Caco-2 (cell line): ENCODE data around the gene IGIP. TPM values are rescaled to one million over a fixed set of nuclear protein-coding genes. Genes with fewer than 3 reads are reported as not detected.

Experiments
- BruUV-seq: library from RNA; stranded (reverse); fragments of 400-500 nt; replicated peaks from 2 replicates; lab custom pipeline; 2021; lab: Mats Ljungman, UMichigan
- CTCF ChIA-PET: fragments of 300-600 bp; sonication (Branson Sonifier 250); formaldehyde crosslinking; loops from one replicate; lab custom pipeline; 2022; ENCODE audit warnings: antibody characterized with exemption; lab: Charles Lee
- POLR2A ChIA-PET: fragments of 300-600 bp; sonication (Branson Sonifier 250); formaldehyde crosslinking; loops from one replicate; lab custom pipeline; 2022; ENCODE audit warnings: antibody characterized with exemption; lab: Charles Lee
- DNase-seq, 2 experiments: peaks; one replicate each; pipeline versions ENCODE4 v3.0.0 to v3.0.0-alpha.2; 2020 to 2022
- H3K27me3 ChIP-seq: replicated peaks from 2 replicates; pipeline ENCODE4 v1.6.0; 2011; ENCODE audit warnings: low read length; ENCODE audit not compliant: control insufficient read depth, insufficient read depth
- H3K36me3 ChIP-seq: 2 replicates; pipeline ENCODE4 v1.5.1; 2011; ENCODE audit warnings: low read length; ENCODE audit not compliant: control insufficient read depth, insufficient read depth
- H3K4me1 ChIP-seq: fragments of 250-450 bp; sonication (Bioruptor Pico); 2 replicates; pipeline ENCODE4 v1.5.1; 2020; ENCODE audit warnings: mild to moderate bottlenecking
- H3K4me3 ChIP-seq: 2 replicates; pipeline ENCODE4 v1.5.1; 2011; ENCODE audit warnings: low read depth, mild to moderate bottlenecking, control low read depth, low read length
- H3K9me3 ChIP-seq: fragments of 250-450 bp; sonication (Bioruptor Pico); 2 replicates; pipeline ENCODE4 v1.5.1; 2020; ENCODE audit warnings: mild to moderate bottlenecking, moderate library complexity
- H3K27ac Mint-ChIP-seq: one replicate; pipeline ENCODE4 v1.8.0; 2022; ENCODE audit warnings: mixed read lengths; ENCODE audit not compliant: unreplicated experiment
- H3K27me3 Mint-ChIP-seq: one replicate; pipeline ENCODE4 v1.8.0; 2022; ENCODE audit warnings: mixed read lengths; ENCODE audit not compliant: insufficient read depth, unreplicated experiment
- H3K36me3 Mint-ChIP-seq: one replicate; pipeline ENCODE4 v1.8.0; 2022; ENCODE audit warnings: mild to moderate bottlenecking, mixed read lengths; ENCODE audit not compliant: insufficient read depth, unreplicated experiment
- H3K4me1 Mint-ChIP-seq: one replicate; pipeline ENCODE4 v1.8.0; 2022; ENCODE audit warnings: low read depth, mixed read lengths; ENCODE audit not compliant: unreplicated experiment
- H3K4me3 Mint-ChIP-seq: one replicate; pipeline ENCODE4 v1.8.0; 2022; ENCODE audit warnings: mild to moderate bottlenecking, moderate library complexity, mixed read lengths; ENCODE audit not compliant: unreplicated experiment
- H3K9me3 Mint-ChIP-seq: one replicate; pipeline ENCODE4 v1.8.0; 2022; ENCODE audit warnings: mixed read lengths; ENCODE audit not compliant: unreplicated experiment
- intact Hi-C: fragments of 100-400 bp; cut with micrococcal nuclease; formaldehyde crosslinking; loops from one replicate; pipeline ENCODE4 v1.10.0; 2022; ENCODE audit not compliant: unreplicated experiment
- total RNA-seq: library from RNA; stranded (reverse); gene quantifications from 2 replicates; pipeline ENCODE4 v1.2.3, GENCODE V29; 2022
- TF ChIP-seq, protein P1 (sequence below), 2 experiments: fragments of 200-600 bp in 1 of 2; IDR thresholded peaks; 1 replicate in 1 of 2; 2 replicates in 1 of 2; pipeline versions ENCODE4 v1.5.1 to v1.8.0; 2011 to 2022; ENCODE audit warnings: antibody characterized with exemption in 1 of 2, control low read depth in 1 of 2, inconsistent platforms in 1 of 2, low read depth in 1 of 2, low read length in 1 of 2, mild to moderate bottlenecking in 1 of 2, moderate library complexity in 1 of 2; ENCODE audit not compliant: insufficient read depth in 1 of 2, severe bottlenecking in 1 of 2, unreplicated experiment in 1 of 2

Gene IGIP
- total RNA-seq, 1 experiment from 2014 or later = 3.7 TPM

DNA sequence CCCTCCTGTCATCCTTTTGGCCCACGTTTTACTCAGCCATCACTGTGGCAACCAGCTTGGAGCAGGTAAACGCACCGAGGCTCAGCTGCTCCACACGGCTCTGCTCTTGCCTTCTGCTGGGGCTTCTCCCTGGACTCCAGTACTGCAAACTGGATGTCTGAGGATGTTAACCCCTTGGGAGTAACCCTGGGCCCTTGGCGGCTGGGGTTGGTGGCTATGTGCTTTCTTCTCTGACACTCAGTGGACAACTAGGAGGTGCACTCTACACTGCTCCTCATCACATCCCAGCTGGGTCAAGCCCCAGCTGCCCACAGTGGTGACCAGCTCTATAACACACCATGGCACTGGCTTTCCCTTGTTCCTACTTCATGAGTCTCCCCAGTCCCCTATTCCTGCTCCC is 37.0 kb downstream of the IGIP start:
- TF ChIP-seq, protein P1, sequence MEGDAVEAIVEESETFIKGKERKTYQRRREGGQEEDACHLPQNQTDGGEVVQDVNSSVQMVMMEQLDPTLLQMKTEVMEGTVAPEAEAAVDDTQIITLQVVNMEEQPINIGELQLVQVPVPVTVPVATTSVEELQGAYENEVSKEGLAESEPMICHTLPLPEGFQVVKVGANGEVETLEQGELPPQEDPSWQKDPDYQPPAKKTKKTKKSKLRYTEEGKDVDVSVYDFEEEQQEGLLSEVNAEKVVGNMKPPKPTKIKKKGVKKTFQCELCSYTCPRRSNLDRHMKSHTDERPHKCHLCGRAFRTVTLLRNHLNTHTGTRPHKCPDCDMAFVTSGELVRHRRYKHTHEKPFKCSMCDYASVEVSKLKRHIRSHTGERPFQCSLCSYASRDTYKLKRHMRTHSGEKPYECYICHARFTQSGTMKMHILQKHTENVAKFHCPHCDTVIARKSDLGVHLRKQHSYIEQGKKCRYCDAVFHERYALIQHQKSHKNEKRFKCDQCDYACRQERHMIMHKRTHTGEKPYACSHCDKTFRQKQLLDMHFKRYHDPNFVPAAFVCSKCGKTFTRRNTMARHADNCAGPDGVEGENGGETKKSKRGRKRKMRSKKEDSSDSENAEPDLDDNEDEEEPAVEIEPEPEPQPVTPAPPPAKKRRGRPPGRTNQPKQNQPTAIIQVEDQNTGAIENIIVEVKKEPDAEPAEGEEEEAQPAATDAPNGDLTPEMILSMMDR (IDR thresholded peaks at IDR 0.05; ENCODE audit: insufficient read depth in 1 of 2, low read depth in 1 of 2, low read length in 1 of 2, severe bottlenecking in 1 of 2, unreplicated experiment in 1 of 2) = no peak
- H3K9me3 Mint-ChIP-seq = no peaks in the 10 kb centered on the region
- H3K36me3 ChIP-seq = no peaks in the 10 kb centered on the region
- DNase-seq = no peak
- no peak overlapping the region for H3K4me3 ChIP-seq
- no peaks in the 10 kb centered on the region for H3K27me3 ChIP-seq
- no TSS peak for BruUV-seq
- H3K4me1 Mint-ChIP-seq = peaks cover 16% of the 10 kb centered on the region
- H3K27me3 Mint-ChIP-seq = no peaks in the 10 kb centered on the region
- H3K4me1 ChIP-seq = peaks cover 22% of the 10 kb centered on the region
- no peak overlapping the region for H3K4me3 Mint-ChIP-seq
- POLR2A ChIA-PET = no interaction called here
- CTCF ChIA-PET = no interaction called here
- H3K27ac Mint-ChIP-seq = no peak overlapping the region
- no peaks in the 10 kb centered on the region for H3K36me3 Mint-ChIP-seq
- no peaks in the 10 kb centered on the region for H3K9me3 ChIP-seq
- intact Hi-C loops = no loop called here

DNA sequence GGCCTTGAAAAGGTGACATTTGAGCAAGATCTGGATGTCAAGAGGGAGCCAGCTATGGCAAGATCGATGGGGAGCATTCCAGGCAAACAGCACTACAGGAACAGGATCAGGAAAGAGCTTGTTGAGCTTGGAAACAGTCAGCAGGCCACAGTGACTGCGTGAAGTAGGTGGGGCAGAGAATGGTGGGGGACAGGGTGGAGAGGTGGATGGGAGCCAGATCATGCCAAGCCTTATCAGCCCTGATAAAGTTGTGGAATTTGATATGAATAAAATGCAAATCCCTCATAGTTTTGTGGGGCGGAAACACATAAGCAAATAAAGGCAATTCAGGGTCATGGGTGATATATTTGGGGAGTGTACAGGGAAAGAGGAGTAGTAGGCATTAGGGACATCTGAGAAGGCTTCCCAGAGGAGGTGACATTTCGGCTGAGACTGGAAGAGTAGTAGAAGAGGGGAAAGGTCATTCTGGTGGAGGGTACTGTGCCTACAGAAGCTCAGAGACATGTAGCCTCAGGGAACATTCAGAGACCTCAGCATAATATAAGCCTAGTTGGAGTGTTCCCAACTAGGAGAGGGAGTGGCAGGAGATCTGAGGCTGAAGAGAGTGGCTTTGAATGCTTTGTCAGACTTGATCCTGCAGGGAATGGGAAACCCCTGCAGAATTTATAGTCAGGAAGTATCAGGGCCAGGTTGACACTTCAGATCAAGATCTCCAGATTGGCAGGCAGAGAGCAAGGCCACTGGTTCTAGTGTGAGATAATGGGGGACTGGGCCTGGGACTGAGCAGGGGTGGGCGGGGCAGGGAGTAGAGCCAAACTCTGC is 39.6 kb downstream of the IGIP start:
- POLR2A ChIA-PET = no interaction called here
- Mint-ChIP-seq H3K4me1 (peaks cover 16% of the 10 kb centered on the region), H3K36me3 (no peaks in the 10 kb centered on the region), H3K27me3 (no peaks in the 10 kb centered on the region), H3K4me3 (no peak overlapping the region), H3K9me3 (no peaks in the 10 kb centered on the region), H3K27ac (peak overlapping the region; percentile 9)
- intact Hi-C loops = no loop called here
- CTCF ChIA-PET = interaction anchor here (1.2 kb wide), 1 partner anchor 75 kb away, joined by 6 read pairs; no protein-coding TSS in a partner anchor
- TF ChIP-seq, protein P1 (IDR thresholded peaks at IDR 0.05; ENCODE audit: insufficient read depth in 1 of 2, low read depth in 1 of 2, low read length in 1 of 2, severe bottlenecking in 1 of 2, unreplicated experiment in 1 of 2) = no peak
- BruUV-seq = no TSS peak
- Histone ChIP-seq H3K4me3 (no peak overlapping the region), H3K9me3 (no peaks in the 10 kb centered on the region), H3K27me3 (no peaks in the 10 kb centered on the region), H3K4me1 (peaks cover 22% of the 10 kb centered on the region), H3K36me3 (no peaks in the 10 kb centered on the region)
- no peak for DNase-seq

DNA sequence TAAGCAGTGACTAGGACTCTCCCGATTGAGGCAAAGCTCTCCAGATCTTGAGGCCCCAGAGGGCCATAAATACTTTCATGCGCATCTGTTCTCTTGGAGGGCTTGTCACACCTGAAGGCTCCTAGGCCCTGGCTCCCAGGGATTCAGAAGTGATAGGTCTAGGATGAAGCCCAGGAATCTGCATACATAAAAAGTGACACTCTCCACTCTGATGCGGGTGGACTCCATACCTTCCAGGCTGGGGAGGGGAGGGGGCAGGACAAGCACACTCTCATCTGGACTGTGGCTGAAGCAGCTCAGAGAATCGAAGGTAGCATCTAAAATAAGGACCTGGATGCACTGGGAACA is 40.2 kb downstream of the IGIP start:
- no peaks in the 10 kb centered on the region for H3K27me3 ChIP-seq
- Mint-ChIP-seq H3K9me3 (no peaks in the 10 kb centered on the region), H3K36me3 (no peaks in the 10 kb centered on the region), H3K27me3 (no peaks in the 10 kb centered on the region), H3K27ac (no peak overlapping the region), H3K4me1 (peaks cover 16% of the 10 kb centered on the region), H3K4me3 (no peak overlapping the region)
- ChIA-PET POLR2A (no interaction called here), CTCF (interaction anchor here (1.2 kb wide), 1 partner anchor 74 kb away, joined by 6 read pairs; no protein-coding TSS in a partner anchor)
- TF ChIP-seq, protein P1 (IDR thresholded peaks at IDR 0.05; ENCODE audit: insufficient read depth in 1 of 2, low read depth in 1 of 2, low read length in 1 of 2, severe bottlenecking in 1 of 2, unreplicated experiment in 1 of 2) = no peak
- no peaks in the 10 kb centered on the region for H3K36me3 ChIP-seq
- intact Hi-C loops = no loop called here
- H3K4me1 ChIP-seq = peaks cover 22% of the 10 kb centered on the region
- no peak overlapping the region for H3K4me3 ChIP-seq
- BruUV-seq = no TSS peak
- H3K9me3 ChIP-seq = no peaks in the 10 kb centered on the region
- no peak for DNase-seq
